G401.6 (cell line): ENCODE measurements around the gene SLC44A5.

Experiments
- FAIRE-seq: peaks from 2 replicates; lab custom pipeline; 2012; peaks lifted over from hg19 to GRCh38; lab: Jason Lieb, UNC

The SLC44A5 gene

GRCh38 chr1:75174031-75174760 lies 436.7 kb downstream of the SLC44A5 start:
- FAIRE-seq: no peak

DNA sequence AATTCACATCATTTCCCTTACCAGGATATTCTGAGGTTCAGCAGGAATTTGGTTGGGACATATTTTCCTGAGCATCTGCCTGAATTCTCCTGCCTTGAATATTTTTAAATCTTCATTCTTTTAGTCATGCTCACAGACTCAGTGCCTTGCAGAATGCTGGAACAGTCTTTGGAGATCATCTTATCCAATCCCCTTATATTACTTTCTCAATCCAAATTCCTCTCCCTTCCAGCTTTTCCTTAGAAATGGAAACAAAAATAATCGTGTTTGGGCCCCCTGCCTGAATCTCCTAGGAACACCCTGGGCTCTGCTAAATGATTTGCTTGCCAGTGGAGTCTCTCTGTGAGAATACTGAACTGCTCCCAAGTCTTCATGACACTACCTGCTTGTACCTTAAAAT lies 438.4 kb downstream of the SLC44A5 start:
- no peak for FAIRE-seq

GRCh38 chr1:75171876-75172275 lies 439.0 kb downstream of the SLC44A5 start:
- no peak for FAIRE-seq

GRCh38 chr1:75170981-75171380 lies 439.9 kb downstream of the SLC44A5 start:
- FAIRE-seq: no peak

DNA sequence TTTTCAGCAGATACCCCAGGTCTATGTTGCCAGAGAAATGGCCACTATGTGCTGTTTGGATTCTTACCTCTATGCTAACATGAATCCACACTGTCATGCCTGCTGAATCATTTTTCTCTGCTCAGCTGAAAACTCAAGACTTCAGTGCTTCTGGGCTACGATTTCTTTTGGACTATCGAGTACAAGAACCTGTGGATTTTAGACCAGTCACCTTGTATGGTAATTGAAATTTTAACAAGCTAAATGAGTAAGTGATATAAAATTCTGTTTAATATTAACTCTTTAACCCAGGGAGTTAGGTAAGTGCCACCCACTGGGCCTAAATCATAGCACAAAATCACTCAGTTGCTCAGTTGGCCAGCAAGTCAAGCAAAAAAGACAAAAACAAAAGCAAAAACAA lies 440.9 kb downstream of the SLC44A5 start:
- FAIRE-seq: no peak

DNA sequence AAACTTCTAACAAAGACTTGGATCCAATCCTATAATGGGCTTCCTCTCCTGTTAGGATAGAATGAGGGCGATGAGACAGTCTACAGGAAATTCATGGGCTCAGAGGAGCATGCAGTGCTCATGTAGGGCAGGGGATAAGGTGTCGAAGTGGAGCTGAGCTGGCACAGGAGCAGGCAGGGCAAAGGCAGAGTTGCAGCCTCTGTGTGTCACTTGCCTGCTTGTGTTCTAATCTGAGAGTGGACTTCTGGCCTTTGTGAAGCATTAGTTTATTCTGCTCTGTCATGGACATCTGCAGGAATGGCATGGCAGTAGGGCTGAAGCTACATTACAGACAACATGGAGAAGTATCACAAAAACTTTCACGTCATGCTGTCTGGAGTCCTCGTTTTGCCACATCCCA lies 444.1 kb downstream of the SLC44A5 start:
- no peak for FAIRE-seq

DNA sequence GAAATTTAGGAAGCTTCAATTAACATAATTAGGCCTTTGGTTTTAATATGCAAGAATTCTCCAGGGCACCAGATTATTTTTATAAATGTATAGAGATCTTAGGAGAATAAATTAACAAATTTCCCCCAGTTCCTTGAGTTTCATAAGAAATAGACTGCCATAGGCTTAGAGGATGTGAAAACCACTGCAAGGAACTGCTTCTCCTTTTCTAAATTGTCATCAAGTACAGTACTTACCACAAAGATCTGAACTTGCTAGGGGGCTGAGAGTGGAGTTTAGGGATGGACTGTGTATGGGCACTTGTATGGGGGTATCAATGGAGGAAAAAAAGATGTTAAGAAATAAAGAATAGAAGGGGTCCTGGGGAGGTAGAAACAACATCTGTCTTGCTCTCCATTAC lies 445.6 kb downstream of the SLC44A5 start:
- FAIRE-seq: no peak

- FAIRE-seq: no peak
These were observed 451.8 kb downstream of the SLC44A5 start for GRCh38 chr1:75159154-75159553.
